ENCODE results near the gene LY6G5C. TPM values are rescaled to one million over a fixed set of nuclear protein-coding genes. Genes with fewer than 3 reads are reported as not detected.

The LY6G5C gene
- polyA plus RNA-seq, 1 donor (not counting 4 experiments of a cell fraction or from before 2014, with no cell fraction given): 0.58 TPM

- Histone ChIP-seq H3K9me3 (ENCODE audit: control insufficient read depth, low read depth, low read length) (no peaks in the 10 kb centered on the region), H3K27ac (ENCODE audit: control insufficient read depth, insufficient read depth, low read length) (no peak overlapping the region), H3K36me3 (ENCODE audit: control insufficient read depth in 2 of 2, extremely low read depth in 1 of 2, insufficient read depth in 2 of 2, low read length in 2 of 2) (peaks cover 42 to 56% of the 10 kb centered on the region in 2 experiments), H4K20me1 (ENCODE audit: control insufficient read depth, extremely low read depth, insufficient read depth, low read length) (no peaks in the 10 kb centered on the region), H3K4me3 (ENCODE audit: control insufficient read depth in 2 of 3, extremely low read depth in 1 of 3, insufficient read depth in 2 of 3, low read depth in 1 of 3, low read length in 3 of 3) (no peak overlapping the region), H3K4me1 (ENCODE audit: control insufficient read depth, extremely low read depth, insufficient read depth, low read length) (no peaks in the 10 kb centered on the region), H3K4me2 (ENCODE audit: control insufficient read depth, extremely low read depth, insufficient read depth, low read depth, low read length) (no peak overlapping the region), H3K79me2 (ENCODE audit: control insufficient read depth, insufficient read depth, low read length) (no peaks in the 10 kb centered on the region), H3K27me3 (ENCODE audit: control insufficient read depth, extremely low read depth, insufficient read depth, low read length) (no peaks in the 10 kb centered on the region), H3K9me1 (ENCODE audit: control insufficient read depth, extremely low read depth, insufficient read depth, low read length) (no peaks in the 10 kb centered on the region), H3K9ac (ENCODE audit: control insufficient read depth, extremely low read depth, insufficient read depth, low read length) (no peak overlapping the region), H2AFZ (ENCODE audit: control insufficient read depth, low read length) (no peak overlapping the region)
- dilution Hi-C loops (cut with MboI; ENCODE audit: extremely low pct_ligation_motif_present, low sequenced_read_pairs): no loop called here
- no peak for FAIRE-seq
- DNase-seq (ENCODE audit: low read depth, low spot score): no peak
- TF ChIP-seq EZH2 (IDR thresholded peaks at IDR 0.05; ENCODE audit: low read length): no peak
- no peak for TF ChIP-seq CTCF (optimal IDR thresholded peaks at IDR 0.05 in 1 of 3, IDR thresholded peaks at IDR 0.05 in 1 of 3, conservative IDR thresholded peaks at IDR 0.05 in 1 of 3; ENCODE audit: extremely low read depth in 1 of 3, insufficient read depth in 2 of 3, low read length in 3 of 3)
Measured at GRCh38 chr6:31642798-31643570, 37.9 kb downstream of the LY6G5C start.

GRCh38 chr6:31641370-31641769 lies 39.5 kb downstream of the LY6G5C start:
- no peaks in the 10 kb centered on the region for H4K20me1 ChIP-seq (ENCODE audit: control insufficient read depth, extremely low read depth, insufficient read depth, low read length)
- H3K27me3 ChIP-seq (ENCODE audit: control insufficient read depth, extremely low read depth, insufficient read depth, low read length): no peaks in the 10 kb centered on the region

More at GRCh38 chr6:31641370-31641769, 39.5 kb downstream of the LY6G5C start:
- H3K9ac ChIP-seq (ENCODE audit: control insufficient read depth, extremely low read depth, insufficient read depth, low read length): no peak overlapping the region
- H3K79me2 ChIP-seq (ENCODE audit: control insufficient read depth, insufficient read depth, low read length): no peaks in the 10 kb centered on the region
- DNase-seq (ENCODE audit: low read depth, low spot score) (no peak), FAIRE-seq (no peak)
- dilution Hi-C loops (cut with MboI; ENCODE audit: extremely low pct_ligation_motif_present, low sequenced_read_pairs): no loop called here
- H3K36me3 ChIP-seq (ENCODE audit: control insufficient read depth in 2 of 2, extremely low read depth in 1 of 2, insufficient read depth in 2 of 2, low read length in 2 of 2): peaks cover 49 to 54% of the 10 kb centered on the region in 2 experiments
- H3K9me3 ChIP-seq (ENCODE audit: control insufficient read depth, low read depth, low read length): no peaks in the 10 kb centered on the region
- no peak overlapping the region for H3K27ac ChIP-seq (ENCODE audit: control insufficient read depth, insufficient read depth, low read length)
- H3K4me3 ChIP-seq (ENCODE audit: control insufficient read depth in 2 of 3, extremely low read depth in 1 of 3, insufficient read depth in 2 of 3, low read depth in 1 of 3, low read length in 3 of 3): no peak overlapping the region
- H3K4me1 ChIP-seq (ENCODE audit: control insufficient read depth, extremely low read depth, insufficient read depth, low read length): no peaks in the 10 kb centered on the region
- no peak overlapping the region for H2AFZ ChIP-seq (ENCODE audit: control insufficient read depth, low read length)
- H3K4me2 ChIP-seq (ENCODE audit: control insufficient read depth, extremely low read depth, insufficient read depth, low read depth, low read length): no peak overlapping the region
- TF ChIP-seq EZH2 (IDR thresholded peaks at IDR 0.05; ENCODE audit: low read length) (no peak), CTCF (optimal IDR thresholded peaks at IDR 0.05 in 1 of 3, IDR thresholded peaks at IDR 0.05 in 1 of 3, conservative IDR thresholded peaks at IDR 0.05 in 1 of 3; ENCODE audit: extremely low read depth in 1 of 3, insufficient read depth in 2 of 3, low read length in 3 of 3) (no peak)
- H3K9me1 ChIP-seq (ENCODE audit: control insufficient read depth, extremely low read depth, insufficient read depth, low read length): no peaks in the 10 kb centered on the region

All from keratinocyte (primary cell).